ENCODE data around the gene FTCDNL1. TPM values are rescaled to one million over a fixed set of nuclear protein-coding genes. Genes with fewer than 3 reads are reported as not detected.

The FTCDNL1 gene
- total and polyA plus RNA-seq, 9 of the 15 experiments (the other 6 are each of a cell fraction or from before 2014, with no cell fraction given) = 0.13 to 0.58 (median 0.32) TPM

GRCh38 chr2:199727306-199727705 is 123.7 kb downstream of the FTCDNL1 start (continued):
- TF ChIP-seq GTF2B (IDR thresholded peaks at IDR 0.05; ENCODE audit: extremely low read depth, insufficient read length) (no peak), ZNF23 (CRISPR knock-in tag; IDR thresholded peaks at IDR 0.05) (no peak), CBX2 (IDR thresholded peaks at IDR 0.05; ENCODE audit: insufficient read depth, low read length, poor library complexity, severe bottlenecking) (no peak), ZNF274 (IDR thresholded peaks at IDR 0.05; ENCODE audit: borderline replicate concordance, low read depth, low read length) (no peak), HIVEP1 (CRISPR knock-in tag; IDR thresholded peaks at IDR 0.05) (no peak), KAT7 (CRISPR knock-in tag; IDR thresholded peaks at IDR 0.05; ENCODE audit: borderline replicate concordance) (no peak), NFIC (IDR thresholded peaks at IDR 0.05) (no peak), CHD1 (IDR thresholded peaks at IDR 0.05; ENCODE audit: low read length) (no peak), MAFF (IDR thresholded peaks at IDR 0.05; ENCODE audit: low read length) (no peak)

GRCh38 chr2:199718074-199718473 is 132.9 kb downstream of the FTCDNL1 start:
- Histone ChIP-seq H3K4me3 (no peak overlapping the region), H3K9me1 (ENCODE audit: control insufficient read depth, insufficient read depth, low read length) (no peaks in the 10 kb centered on the region), H3K79me2 (ENCODE audit: control insufficient read depth, insufficient read depth, low read length) (no peaks in the 10 kb centered on the region), H3K4me2 (ENCODE audit: insufficient read depth, low read length) (no peak overlapping the region), H3K9ac (ENCODE audit: insufficient read depth in 1 of 2, low read depth in 2 of 2, low read length in 2 of 2) (no peak overlapping the region), H3K36me3 (ENCODE audit: control insufficient read depth, insufficient read depth, low read length) (no peaks in the 10 kb centered on the region), H2AFZ (ENCODE audit: low read depth, low read length) (no peak overlapping the region), H3K27me3 (ENCODE audit: control insufficient read depth in 2 of 2, insufficient read depth in 2 of 2, low read length in 2 of 2) (no peaks in the 10 kb centered on the region), H3K9me3 (replicated peaks; ENCODE audit: control insufficient read depth, insufficient read depth, low read depth, low read length) (no peaks in the 10 kb centered on the region), H4K20me1 (replicated peaks; ENCODE audit: control insufficient read depth, insufficient read depth, low read length) (no peaks in the 10 kb centered on the region), H3K4me1 (replicated peaks in 1 of 2; ENCODE audit: control insufficient read depth in 2 of 2, insufficient read depth in 2 of 2, low read length in 2 of 2) (no peaks in the 10 kb centered on the region), H3K27ac (ENCODE audit: extremely low read depth, low read depth, low read length) (no peak overlapping the region)
- WGBS (ENCODE audit: insufficient coverage, low coverage, missing lambda C conversion rate) = 0% methylated on average over 4 of the region's 4 CpGs
- no peak for DNase-seq (ENCODE audit: extremely low read depth in 1 of 4, low spot score in 3 of 4)
- intact Hi-C loops (cut with micrococcal nuclease) = no loop called here
- POLR2A ChIA-PET = no interaction called here
- CTCF ChIA-PET (ENCODE audit: low intra/inter-chr PET ratio) = no interaction called here
- in situ Hi-C loops (cut with MboI) = no loop called here
- no peak for FAIRE-seq
- BruUV-seq (replicated peaks) = no TSS peak
- ATAC-seq = no peak
- TF ChIP-seq CTBP1 (IDR thresholded peaks at IDR 0.05; ENCODE audit: borderline replicate concordance) = no peak
- TF ChIP-seq NR1H2 (CRISPR knock-in tag; IDR thresholded peaks at IDR 0.05) = no peak
- TF ChIP-seq POU5F1 (IDR thresholded peaks at IDR 0.05; ENCODE audit: borderline replicate concordance, low read depth, low read length, partially characterized antibody) = no peak
- no peak for TF ChIP-seq SMAD4 (CRISPR knock-in tag; conservative IDR thresholded peaks at IDR 0.05)
- TF ChIP-seq ELF2 (CRISPR knock-in tag; IDR thresholded peaks at IDR 0.05) = no peak
- TF ChIP-seq ZBTB49 (CRISPR knock-in tag; IDR thresholded peaks at IDR 0.05; ENCODE audit: borderline replicate concordance) = no peak
- TF ChIP-seq EGR1 (conservative IDR thresholded peaks at IDR 0.05) = no peak
- no peak for TF ChIP-seq EHMT2 (IDR thresholded peaks at IDR 0.05)
- TF ChIP-seq UBTF (IDR thresholded peaks at IDR 0.05; ENCODE audit: borderline replicate concordance in 1 of 2, low read depth in 2 of 2, low read length in 2 of 2) = no peak

Measured in K562 (cell line).